HG03521 (cell line): ENCODE results near the gene ZBP1.

Experiments
- ATAC-seq: cut with Tn5 transposase; IDR thresholded peaks from one replicate; pipeline ENCODE4 v1.9.1; 2021; ENCODE audit warnings: mild to moderate bottlenecking, moderate library complexity; ENCODE audit not compliant: unreplicated experiment

ZBP1 gene

GRCh38 chr20:57576617-57577550, 43.3 kb downstream of the ZBP1 start:
- no peak for ATAC-seq

- no peak for ATAC-seq
These were observed 44.2 kb downstream of the ZBP1 start for GRCh38 chr20:57576002-57576401.

GRCh38 chr20:57574954-57575353, 45.3 kb downstream of the ZBP1 start:
- ATAC-seq = no peak

- no peak for ATAC-seq
These were observed 46.3 kb downstream of the ZBP1 start for GRCh38 chr20:57573894-57574293.

GRCh38 chr20:57573242-57573641, 47.0 kb downstream of the ZBP1 start:
- no peak for ATAC-seq

GRCh38 chr20:57571782-57572416, 48.3 kb downstream of the ZBP1 start:
- ATAC-seq = no peak

GRCh38 chr20:57570920-57571319, 49.3 kb downstream of the ZBP1 start:
- ATAC-seq = no peak

GRCh38 chr20:57570145-57570850, 49.9 kb downstream of the ZBP1 start:
- no peak for ATAC-seq

- ATAC-seq = no peak
These were observed 51.3 kb downstream of the ZBP1 start for GRCh38 chr20:57568960-57569359.

GRCh38 chr20:57568088-57568896, 51.9 kb downstream of the ZBP1 start:
- no peak for ATAC-seq

- no peak for ATAC-seq
These were observed 52.7 kb downstream of the ZBP1 start for GRCh38 chr20:57567471-57568079.

- no peak for ATAC-seq
These were observed 53.3 kb downstream of the ZBP1 start for GRCh38 chr20:57566803-57567459.

- ATAC-seq = no peak
These were observed 53.8 kb downstream of the ZBP1 start for GRCh38 chr20:57566399-57566798.

- ATAC-seq = no peak
These were observed 55.1 kb downstream of the ZBP1 start for GRCh38 chr20:57564951-57565642.

- ATAC-seq = no peak
These were observed 55.9 kb downstream of the ZBP1 start for GRCh38 chr20:57564180-57564802.

- ATAC-seq = no peak
These were observed 56.7 kb downstream of the ZBP1 start for GRCh38 chr20:57563522-57563921.

GRCh38 chr20:57562541-57563465, 57.4 kb downstream of the ZBP1 start:
- no peak for ATAC-seq
